ENCODE results near the gene CDH23.
A peak's percentile ranks its signal among the peaks of the same experiment; 100 is the strongest.

Gene CDH23

GRCh38 chr10:71573562-71574518, 177.1 kb downstream of the CDH23 start:
- DNase-seq: no peak

GRCh38 chr10:71575451-71575850, 178.7 kb downstream of the CDH23 start:
- no peak for DNase-seq

- no peak for DNase-seq
These were observed 179.4 kb downstream of the CDH23 start for GRCh38 chr10:71575934-71576801.

- DNase-seq: no peak
These were observed 180.1 kb downstream of the CDH23 start for GRCh38 chr10:71576842-71577241.

- DNase-seq: no peak
These were observed 180.6 kb downstream of the CDH23 start for GRCh38 chr10:71577345-71577744.

GRCh38 chr10:71578069-71578468, 181.3 kb downstream of the CDH23 start:
- no peak for DNase-seq

- no peak for DNase-seq
These were observed 182.9 kb downstream of the CDH23 start for GRCh38 chr10:71579668-71580067.

GRCh38 chr10:71580415-71580814, 183.7 kb downstream of the CDH23 start:
- DNase-seq: no peak

- no peak for DNase-seq
These were observed 184.2 kb downstream of the CDH23 start for GRCh38 chr10:71580926-71581325.

GRCh38 chr10:71581376-71581775, 184.7 kb downstream of the CDH23 start:
- DNase-seq: no peak

- DNase-seq: no peak
These were observed 185.3 kb downstream of the CDH23 start for GRCh38 chr10:71582019-71582418.

- DNase-seq: no peak
These were observed 186.1 kb downstream of the CDH23 start for GRCh38 chr10:71582506-71583475.

GRCh38 chr10:71584461-71584860, 187.7 kb downstream of the CDH23 start:
- DNase-seq: no peak

- DNase-seq: no peak
These were observed 188.3 kb downstream of the CDH23 start for GRCh38 chr10:71584902-71585563.

GRCh38 chr10:71585564-71586290, 189.0 kb downstream of the CDH23 start:
- DNase-seq: no peak

GRCh38 chr10:71587941-71588573, 191.3 kb downstream of the CDH23 start:
- DNase-seq: no peak

- no peak for DNase-seq
These were observed 192.0 kb downstream of the CDH23 start for GRCh38 chr10:71588685-71589084.

- peak; percentile 17 for DNase-seq
These were observed 193.2 kb downstream of the CDH23 start for GRCh38 chr10:71589617-71590551.

GRCh38 chr10:71590781-71591350, 194.1 kb downstream of the CDH23 start:
- DNase-seq: no peak

Data from NCI-H1436 treated with DMSO at 0.1 percent for 48 hours (cell line).